ELF-1 (cell line): ENCODE measurements around the gene IRAK1.

Experiments used
- DNase-seq: peaks from one replicate; pipeline ENCODE4 v3.0.0-alpha.2; 2016; ENCODE audit warnings: low read depth, low spot score

IRAK1 gene

DNA sequence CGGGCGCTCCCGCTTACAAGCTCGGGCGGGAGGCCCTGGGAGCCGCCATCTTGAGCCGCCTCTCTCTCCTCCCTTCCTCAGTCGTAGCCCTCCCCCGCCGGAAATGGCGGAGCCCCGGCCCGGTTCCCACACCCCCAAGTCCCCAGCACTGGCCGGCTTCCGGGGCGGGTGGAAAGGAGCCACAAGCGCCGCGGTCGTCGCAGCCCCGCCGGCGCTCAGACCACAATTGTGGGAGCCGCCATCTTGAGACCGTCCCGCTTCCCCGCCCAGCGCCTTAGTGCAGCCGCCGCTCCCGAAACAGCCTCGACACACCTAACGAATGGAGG, 48.6 kb downstream of the IRAK1 start:
- peak; percentile 93 for DNase-seq

DNA sequence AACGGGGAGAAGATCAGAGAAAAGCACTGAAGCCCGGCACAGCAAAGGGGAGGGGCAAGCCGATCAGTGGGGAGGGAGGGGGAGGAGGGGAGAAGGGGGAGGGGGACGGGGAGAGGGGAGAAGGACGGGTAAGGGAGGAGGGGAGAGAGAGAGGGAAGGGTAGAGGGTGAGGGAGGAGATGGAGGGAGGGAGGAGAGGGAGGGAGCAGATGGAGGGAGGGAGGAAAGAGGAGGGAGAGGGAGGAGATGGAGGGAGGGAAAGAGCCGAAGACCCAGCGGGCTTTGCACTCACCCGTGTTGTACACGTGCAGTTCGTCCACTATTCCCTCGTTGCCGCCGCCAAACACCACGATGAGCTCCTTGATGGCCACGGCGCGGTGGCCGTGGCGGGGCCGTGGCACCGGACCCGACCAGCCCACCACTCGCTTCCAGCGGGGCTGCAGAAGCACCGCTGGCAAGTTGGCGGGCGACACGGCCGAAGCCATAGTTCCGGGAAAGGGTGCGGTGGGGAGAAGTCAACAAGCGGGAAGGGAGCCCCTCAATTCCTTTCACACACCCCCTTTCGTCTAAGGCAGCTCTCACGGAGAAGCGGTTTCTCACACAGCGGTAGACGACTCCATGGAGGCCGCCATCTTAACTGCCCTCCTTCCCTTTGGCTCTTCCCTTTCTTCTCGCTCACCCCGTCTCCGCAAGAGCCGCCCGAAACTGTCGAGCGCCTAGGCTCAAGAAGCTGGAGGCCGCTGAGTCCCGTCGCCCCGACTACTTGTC, 49.2 kb downstream of the IRAK1 start:
- peak; percentile 79 for DNase-seq

DNA sequence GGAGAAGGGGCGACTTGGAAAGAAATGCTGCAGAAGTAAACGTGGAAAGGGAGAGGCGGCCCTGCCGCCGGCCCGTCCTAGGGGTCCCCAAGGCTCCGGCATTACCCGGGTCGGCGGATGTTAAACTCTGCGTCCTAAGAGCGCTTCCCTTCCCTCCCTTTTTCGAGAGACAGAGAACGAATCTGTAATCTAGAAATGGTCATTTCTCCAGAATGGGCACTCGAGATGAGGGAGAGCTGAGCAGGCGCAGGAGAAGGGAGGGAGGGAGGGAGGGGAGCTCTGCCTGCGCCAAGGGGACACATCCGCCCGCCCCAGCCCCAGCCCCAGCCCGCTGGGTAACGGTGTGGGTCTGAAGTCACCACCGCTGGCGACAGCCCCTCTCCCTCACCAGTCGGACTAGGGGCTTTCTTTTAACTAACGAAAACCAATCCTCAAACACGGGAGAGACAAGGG, 49.8 kb downstream of the IRAK1 start:
- peak; percentile 44 for DNase-seq

DNA sequence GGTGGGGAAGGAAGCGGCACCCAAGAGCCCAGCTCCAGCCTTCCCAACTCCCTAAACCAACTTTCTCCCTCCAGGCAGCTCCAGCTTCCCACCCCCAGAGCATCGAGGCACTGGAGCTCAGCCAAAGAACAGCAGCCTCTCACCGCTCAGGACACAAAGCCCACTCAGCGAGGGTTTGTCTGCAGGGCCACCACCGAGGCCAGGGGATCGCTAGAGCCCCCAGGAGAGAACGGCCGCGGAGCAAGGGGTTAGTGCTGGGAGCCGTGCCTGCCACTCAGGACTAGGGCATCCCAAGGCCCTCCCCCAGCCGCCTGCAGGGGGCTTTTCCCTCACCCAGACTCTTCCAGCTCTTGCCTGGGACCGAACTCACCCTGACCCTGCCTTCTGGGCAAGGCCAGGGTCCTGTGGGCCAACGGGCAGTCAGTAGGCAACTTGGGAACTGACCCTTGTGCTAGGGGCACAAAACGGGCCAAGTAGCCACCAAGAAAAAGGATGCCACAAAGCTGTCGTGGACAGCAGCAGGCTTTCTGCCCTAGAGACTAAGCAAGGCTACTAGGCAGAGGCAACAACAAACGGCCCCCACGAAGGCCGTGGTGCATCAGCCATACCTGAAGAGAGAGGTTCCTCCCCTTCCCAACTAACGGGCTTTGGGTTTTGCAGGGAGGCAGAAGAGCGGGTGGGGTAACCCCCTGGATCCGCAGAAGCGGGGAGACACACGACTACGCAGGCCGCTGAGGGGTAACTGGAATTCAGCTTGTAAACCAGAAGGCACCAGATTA, 50.4 kb downstream of the IRAK1 start:
- peak; percentile 65 for DNase-seq

DNA sequence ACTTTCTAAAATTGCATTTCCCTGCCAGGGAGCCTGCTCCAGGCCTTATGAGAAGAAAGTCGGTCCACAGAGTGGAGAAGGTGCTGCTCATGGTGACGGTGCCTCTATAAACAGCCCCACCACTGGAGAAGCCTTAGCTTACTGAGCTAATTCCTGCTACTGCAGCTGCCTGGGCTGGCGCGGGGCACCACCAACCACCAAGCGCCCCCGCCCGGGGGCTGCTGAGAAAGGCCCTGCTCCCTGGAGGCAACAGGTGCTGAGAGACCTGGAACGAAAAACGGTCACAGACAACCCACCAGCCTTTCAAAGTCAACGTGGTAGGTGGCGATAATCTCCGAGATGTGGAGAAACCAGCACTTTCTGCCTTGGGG, 51.0 kb downstream of the IRAK1 start:
- DNase-seq, result peak; percentile 74

DNA sequence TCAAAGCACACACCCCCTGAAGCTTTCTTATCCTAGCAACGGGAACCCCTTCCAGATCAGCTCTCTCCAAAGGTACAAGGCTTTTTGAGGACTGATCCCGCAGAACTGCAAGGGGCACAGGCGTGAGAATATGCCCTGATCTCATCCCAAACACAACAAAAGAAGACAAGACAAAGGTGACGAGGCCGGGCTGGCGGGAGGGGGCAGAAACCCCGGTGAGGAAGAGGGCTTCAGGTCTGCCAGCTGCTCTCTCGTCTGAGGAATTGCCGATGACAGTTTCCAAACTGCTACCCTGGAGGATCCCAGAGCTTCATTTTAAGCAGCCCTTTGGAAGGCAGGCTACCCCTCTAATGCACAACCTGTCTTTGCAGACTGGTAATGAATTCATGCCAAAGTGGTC, 51.4 kb downstream of the IRAK1 start:
- DNase-seq, result no peak

DNA sequence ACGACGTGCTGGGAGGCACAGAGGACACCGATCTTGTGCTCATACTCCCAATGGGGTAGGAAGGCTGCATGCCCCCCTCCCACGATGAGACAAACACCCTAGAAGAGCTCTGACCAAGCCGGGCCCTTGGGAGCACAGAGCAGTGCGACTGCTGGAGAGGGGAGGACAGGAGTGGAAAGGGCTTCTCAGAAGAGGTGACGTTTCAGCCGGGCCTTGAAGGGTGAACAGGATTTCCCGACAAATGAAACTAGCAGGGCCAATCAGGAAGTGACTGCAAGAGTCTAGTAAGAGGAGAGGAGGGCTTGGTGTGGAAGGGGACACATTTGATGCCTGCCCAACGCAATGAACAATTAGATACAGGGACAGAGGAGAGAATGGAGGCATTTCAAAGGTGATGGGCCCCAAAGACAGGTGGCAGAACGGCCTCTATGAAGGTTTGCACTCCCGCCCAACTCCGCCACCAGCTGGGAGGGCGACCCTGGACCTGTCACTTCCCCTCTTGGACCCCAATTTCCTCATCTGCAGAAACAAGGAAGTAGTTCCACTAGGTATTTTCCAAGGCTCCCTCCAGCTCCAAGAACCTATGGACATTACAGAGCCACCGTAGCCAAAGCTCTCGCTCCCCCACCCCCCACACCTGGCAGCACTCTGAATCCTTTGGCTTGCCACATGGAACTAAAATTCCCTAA, 52.0 kb downstream of the IRAK1 start:
- DNase-seq, result no peak

DNA sequence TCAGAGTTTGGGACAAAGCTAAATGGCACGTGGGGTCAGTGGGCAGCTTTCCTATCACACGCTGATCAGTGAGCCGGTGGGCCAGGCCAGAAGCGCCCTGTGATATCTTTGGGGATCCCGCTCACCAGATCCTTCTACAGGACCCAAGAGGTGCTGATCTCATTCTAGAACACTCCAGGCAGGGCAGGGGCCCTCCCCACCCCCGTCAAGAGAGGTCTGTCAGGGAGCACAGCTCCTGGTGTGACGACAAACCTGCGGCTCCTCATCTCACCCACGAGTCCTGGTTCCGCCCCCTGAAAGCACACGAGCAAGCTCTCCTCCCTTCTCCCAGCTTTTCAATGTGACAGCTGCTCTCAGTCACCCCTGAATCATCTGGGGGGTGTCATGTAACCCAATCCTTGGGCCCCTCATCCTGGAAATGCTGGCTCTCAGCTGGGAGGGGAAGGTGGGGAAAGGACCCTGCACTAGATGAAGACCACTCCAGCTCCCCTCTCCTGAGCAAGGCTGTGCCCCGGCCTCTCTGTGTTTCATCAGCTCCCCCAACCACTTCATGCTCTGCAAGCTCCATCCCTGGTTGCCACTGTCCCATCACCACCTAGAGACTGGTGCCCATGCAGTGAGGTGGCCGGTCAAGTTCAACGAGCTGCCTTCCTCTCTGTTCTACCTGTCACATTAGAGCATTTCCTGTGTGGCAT, 52.7 kb downstream of the IRAK1 start:
- no peak for DNase-seq

DNA sequence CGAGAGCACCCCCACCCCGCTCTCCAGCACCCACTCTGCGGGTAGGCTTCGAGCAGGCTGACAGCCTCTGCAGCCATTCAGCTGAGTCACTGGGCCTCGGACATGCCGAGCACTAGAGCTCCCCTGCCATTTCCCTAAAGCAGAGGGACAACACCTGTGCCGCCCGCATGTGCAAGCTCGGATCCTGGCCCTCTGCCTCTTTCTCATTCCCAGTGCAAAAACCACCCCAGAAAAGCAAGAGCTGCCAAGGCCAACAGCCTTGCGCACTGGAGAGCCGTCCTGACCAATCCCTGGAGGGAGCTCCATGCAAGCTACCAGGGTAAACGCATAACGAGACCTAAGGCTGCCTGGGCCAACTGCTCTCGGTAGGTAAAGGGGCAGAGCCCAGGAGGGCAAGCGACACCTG, 53.4 kb downstream of the IRAK1 start:
- no peak for DNase-seq

DNA sequence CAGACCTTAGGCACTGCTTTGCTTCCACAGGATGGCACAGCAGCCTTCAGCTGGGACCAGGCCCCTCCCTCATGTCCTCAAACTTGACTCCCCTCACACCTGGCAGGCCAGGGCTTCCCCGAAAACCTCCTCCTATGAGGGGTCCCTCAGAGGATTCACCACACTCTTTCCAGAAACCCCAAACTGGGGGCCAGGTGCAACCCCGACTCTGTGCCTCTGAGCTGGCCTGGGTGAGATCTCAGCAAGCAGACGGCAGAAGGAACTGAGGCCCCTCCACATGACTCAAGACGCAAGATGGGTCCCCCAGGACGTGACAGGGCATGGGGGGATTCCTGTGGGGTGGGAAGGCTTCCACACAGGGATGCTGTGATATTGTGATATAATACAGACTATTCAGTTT, 54.3 kb downstream of the IRAK1 start:
- no peak for DNase-seq

DNA sequence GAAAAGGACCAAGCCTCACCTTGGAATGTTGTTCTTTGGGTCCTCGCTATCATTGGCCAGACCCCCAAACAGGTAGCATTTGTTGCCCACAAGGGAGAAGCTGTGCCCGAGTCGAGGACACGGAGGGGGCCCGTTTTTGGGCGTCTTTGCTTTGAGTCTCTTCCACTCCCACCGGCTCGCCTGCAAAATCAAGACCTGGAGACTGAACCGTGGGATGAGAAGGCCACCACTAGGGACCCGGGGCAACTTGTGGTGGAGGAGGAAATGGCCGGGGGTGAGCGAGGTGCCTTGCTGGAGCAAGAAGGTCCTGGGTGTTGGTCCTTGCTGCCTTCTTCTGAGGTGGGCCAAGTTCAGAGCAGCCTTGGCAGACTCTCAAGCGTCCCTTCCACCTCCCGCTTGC, 55.6 kb downstream of the IRAK1 start:
- no peak for DNase-seq

DNA sequence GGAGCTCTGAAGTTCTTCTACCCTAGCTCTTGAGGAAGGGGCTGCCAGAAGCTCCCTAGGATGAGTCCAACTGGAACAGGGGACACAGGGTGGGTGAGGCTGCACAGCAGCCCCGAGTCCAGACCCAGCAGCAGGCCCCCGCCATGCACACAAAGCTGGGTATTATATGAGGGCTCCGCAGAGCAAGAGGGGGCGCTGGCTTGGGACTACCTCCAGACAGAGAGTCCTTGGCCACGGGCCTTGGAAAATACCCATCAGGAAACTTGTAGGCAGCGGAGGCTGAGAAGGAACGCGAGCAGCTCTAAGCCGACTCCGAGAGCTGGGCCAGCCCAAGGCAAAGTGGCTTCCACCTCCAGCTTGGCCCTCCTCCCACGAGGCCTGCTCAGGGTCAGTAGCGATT, 56.2 kb downstream of the IRAK1 start:
- DNase-seq, result no peak

DNA sequence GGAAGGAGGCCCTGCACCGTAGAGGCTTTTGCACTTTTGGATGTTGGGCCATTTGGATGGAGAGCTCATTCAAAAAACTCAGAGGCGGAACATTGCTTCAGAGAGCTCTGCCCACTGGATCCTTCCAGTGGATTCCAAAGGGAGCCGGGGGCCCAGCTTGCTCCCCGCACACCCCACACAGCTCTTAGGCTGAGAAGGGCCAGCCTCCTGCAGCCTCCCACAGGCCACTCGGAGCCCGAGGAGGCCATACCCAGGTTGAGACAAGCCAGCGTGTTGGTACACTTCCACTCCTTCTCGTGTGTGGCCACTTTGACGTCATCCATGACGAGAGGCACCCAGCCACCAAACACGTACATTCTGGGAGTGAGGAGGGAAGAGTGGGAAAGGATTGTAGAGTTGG, 58.4 kb downstream of the IRAK1 start:
- DNase-seq, result no peak

DNA sequence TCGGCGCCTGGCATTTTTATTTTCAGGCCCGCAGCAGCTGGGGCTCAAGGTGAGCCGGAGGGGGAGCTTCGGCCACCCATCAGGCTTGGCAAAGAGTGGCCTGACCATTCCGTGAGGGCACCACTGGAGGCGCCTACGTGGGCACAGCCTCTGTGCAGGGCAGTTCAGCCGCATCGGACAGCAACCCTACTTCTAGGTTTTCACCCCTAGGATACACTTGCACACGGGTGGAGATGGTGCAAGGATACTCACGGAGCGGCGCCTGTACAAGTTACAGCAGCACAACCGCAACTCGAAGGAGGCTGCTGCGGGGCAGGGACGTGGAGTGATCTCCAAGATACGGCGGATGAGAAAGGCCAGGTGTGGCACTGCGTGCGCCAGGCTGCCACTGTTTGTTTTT, 58.9 kb downstream of the IRAK1 start:
- no peak for DNase-seq
